ENCODE results near the gene CORIN. TPM values are rescaled to one million over a fixed set of nuclear protein-coding genes. Genes with fewer than 3 reads are reported as not detected.

The CORIN gene
- total and polyA plus RNA-seq, 2 donors (not counting 1 experiment from before 2014, with no cell fraction given), result 0.25 TPM; not detected in 1

DNA sequence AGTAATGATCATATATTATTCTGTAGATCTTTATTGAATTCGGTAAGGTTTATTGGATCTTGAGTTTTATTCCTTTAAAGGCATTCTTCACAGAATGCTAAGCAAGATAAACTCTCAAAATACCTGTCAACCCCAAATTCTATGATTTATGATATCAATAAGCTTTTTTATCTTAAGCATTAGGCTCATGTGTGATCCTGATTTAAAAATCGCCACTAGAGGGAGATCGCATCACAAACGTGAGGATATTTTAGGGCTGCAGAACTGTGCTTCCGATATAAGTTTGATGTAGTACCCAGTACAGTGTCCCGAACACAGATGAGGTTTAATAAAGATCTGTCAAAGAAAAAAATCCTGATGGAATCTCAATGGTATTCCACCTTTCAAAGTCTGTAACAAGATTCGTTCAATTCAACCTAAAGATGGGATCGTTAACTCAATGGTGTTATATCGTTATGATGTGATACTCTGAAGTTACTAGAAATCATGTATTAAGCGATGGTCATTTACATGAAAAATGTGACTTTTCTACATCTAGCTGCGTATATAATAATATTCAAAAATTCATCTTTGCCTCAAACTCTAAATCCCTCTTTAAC, 169.0 kb downstream of the CORIN start:
- no peak for ATAC-seq (ENCODE audit: low read depth)
- Histone ChIP-seq H3K9ac (ENCODE audit: low read length) (no peak overlapping the region), H2AFZ (ENCODE audit: insufficient read depth, low read depth, low read length, poor library complexity, severe bottlenecking) (no peak overlapping the region), H3K4me1 (ENCODE audit: control insufficient read depth in 2 of 2, insufficient read depth in 2 of 2, low read length in 2 of 2) (no peaks in the 10 kb centered on the region), H3K27ac (ENCODE audit: low read length in 2 of 2) (no peak overlapping the region), H4K20me1 (ENCODE audit: control insufficient read depth, insufficient read depth, low read length, poor library complexity, severe bottlenecking) (no peaks in the 10 kb centered on the region), H3K9me3 (ENCODE audit: control extremely low read depth in 1 of 3, control insufficient read depth in 2 of 3, insufficient read depth in 1 of 3, low read length in 2 of 3) (no peaks in the 10 kb centered on the region), H3K27me3 (replicated peaks in 1 of 4; ENCODE audit: control extremely low read depth in 1 of 4, control insufficient read depth in 3 of 4, insufficient read depth in 4 of 4, low read length in 3 of 4) (peaks cover 0 to 3% (median 0%) of the 10 kb centered on the region in 4 experiments), H3K36me3 (replicated peaks in 1 of 2; ENCODE audit: control extremely low read depth in 1 of 2, control insufficient read depth in 1 of 2, extremely low read depth in 1 of 2, insufficient read depth in 2 of 2, low read length in 1 of 2) (no peaks in the 10 kb centered on the region), H3K4me3 (ENCODE audit: control extremely low read depth in 1 of 5, extremely low read depth in 1 of 5, insufficient read depth in 1 of 5, low read depth in 2 of 5, low read length in 4 of 5) (no peak overlapping the region), H3K4me2 (replicated peaks; ENCODE audit: low read depth, low read length, poor library complexity, severe bottlenecking) (no peak overlapping the region), H3K79me2 (ENCODE audit: control insufficient read depth, insufficient read depth, low read length) (no peaks in the 10 kb centered on the region)
- 4% methylated on average over 5 of the region's 11 CpGs for WGBS (ENCODE audit: insufficient coverage)
- CTCF ChIA-PET, result interaction anchor here (0.7 to 4.4 kb wide), 16 partner anchors 9 to 421 kb away, joined by 3 to 48 read pairs (median 4); no protein-coding TSS in a partner anchor
- TF ChIP-seq EZH2 (IDR thresholded peaks at IDR 0.05; ENCODE audit: borderline replicate concordance, insufficient read depth, low read depth, low read length, poor library complexity, severe bottlenecking), result no peak
- TF ChIP-seq, protein P1, sequence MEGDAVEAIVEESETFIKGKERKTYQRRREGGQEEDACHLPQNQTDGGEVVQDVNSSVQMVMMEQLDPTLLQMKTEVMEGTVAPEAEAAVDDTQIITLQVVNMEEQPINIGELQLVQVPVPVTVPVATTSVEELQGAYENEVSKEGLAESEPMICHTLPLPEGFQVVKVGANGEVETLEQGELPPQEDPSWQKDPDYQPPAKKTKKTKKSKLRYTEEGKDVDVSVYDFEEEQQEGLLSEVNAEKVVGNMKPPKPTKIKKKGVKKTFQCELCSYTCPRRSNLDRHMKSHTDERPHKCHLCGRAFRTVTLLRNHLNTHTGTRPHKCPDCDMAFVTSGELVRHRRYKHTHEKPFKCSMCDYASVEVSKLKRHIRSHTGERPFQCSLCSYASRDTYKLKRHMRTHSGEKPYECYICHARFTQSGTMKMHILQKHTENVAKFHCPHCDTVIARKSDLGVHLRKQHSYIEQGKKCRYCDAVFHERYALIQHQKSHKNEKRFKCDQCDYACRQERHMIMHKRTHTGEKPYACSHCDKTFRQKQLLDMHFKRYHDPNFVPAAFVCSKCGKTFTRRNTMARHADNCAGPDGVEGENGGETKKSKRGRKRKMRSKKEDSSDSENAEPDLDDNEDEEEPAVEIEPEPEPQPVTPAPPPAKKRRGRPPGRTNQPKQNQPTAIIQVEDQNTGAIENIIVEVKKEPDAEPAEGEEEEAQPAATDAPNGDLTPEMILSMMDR (IDR thresholded peaks at IDR 0.05), result peak; percentile 81
- DNase-seq, result peak; percentile 54
- Mint-ChIP-seq H3K9me3 (ENCODE audit: insufficient read depth) (no peaks in the 10 kb centered on the region), H3K4me3 (no peak overlapping the region), H3K27me3 (peaks cover 32% of the 10 kb centered on the region), H3K27ac (no peak overlapping the region), H3K4me1 (peaks cover 2% of the 10 kb centered on the region)
- intact Hi-C loops (cut with micrococcal nuclease), result loop anchor here (1.0 to 5.0 kb wide), 3 partner anchors 168 to 418 kb away; partner anchors contain the start of gene CORIN
- POLR2A ChIA-PET, result no interaction called here

- H3K27me3 Mint-ChIP-seq, result peaks cover 28% of the 10 kb centered on the region
- H3K4me2 ChIP-seq (replicated peaks; ENCODE audit: low read depth, low read length, poor library complexity, severe bottlenecking), result no peak overlapping the region
- no peaks in the 10 kb centered on the region for H3K9me3 Mint-ChIP-seq (ENCODE audit: insufficient read depth)
- POLR2A ChIA-PET, result no interaction called here
- no peaks in the 10 kb centered on the region for H4K20me1 ChIP-seq (ENCODE audit: control insufficient read depth, insufficient read depth, low read length, poor library complexity, severe bottlenecking)
- 100% methylated on average over 1 of the region's 2 CpGs for whole genome bisulfite sequencing (ENCODE audit: insufficient coverage)
- no peak overlapping the region for H2AFZ ChIP-seq (ENCODE audit: insufficient read depth, low read depth, low read length, poor library complexity, severe bottlenecking)
- H3K4me3 Mint-ChIP-seq, result no peak overlapping the region
- ATAC-seq (ENCODE audit: low read depth) (no peak), DNase-seq (no peak)
- H3K36me3 ChIP-seq (replicated peaks in 1 of 2; ENCODE audit: control extremely low read depth in 1 of 2, control insufficient read depth in 1 of 2, extremely low read depth in 1 of 2, insufficient read depth in 2 of 2, low read length in 1 of 2), result no peaks in the 10 kb centered on the region
- no peaks in the 10 kb centered on the region for H3K79me2 ChIP-seq (ENCODE audit: control insufficient read depth, insufficient read depth, low read length)
- H3K27ac Mint-ChIP-seq, result no peak overlapping the region
- intact Hi-C loops (cut with micrococcal nuclease), result loop anchor here (5.0 kb wide), 1 partner anchor 169 kb away; the partner anchor contains the start of gene CORIN
- H3K4me3 ChIP-seq (ENCODE audit: control extremely low read depth in 1 of 5, extremely low read depth in 1 of 5, insufficient read depth in 1 of 5, low read depth in 2 of 5, low read length in 4 of 5), result no peak overlapping the region
- no peaks in the 10 kb centered on the region for H3K4me1 ChIP-seq (ENCODE audit: control insufficient read depth in 2 of 2, insufficient read depth in 2 of 2, low read length in 2 of 2)
- H3K9ac ChIP-seq (ENCODE audit: low read length), result no peak overlapping the region
- H3K27ac ChIP-seq (ENCODE audit: low read length in 2 of 2), result no peak overlapping the region
- H3K9me3 ChIP-seq (ENCODE audit: control extremely low read depth in 1 of 3, control insufficient read depth in 2 of 3, insufficient read depth in 1 of 3, low read length in 2 of 3), result no peaks in the 10 kb centered on the region
- H3K27me3 ChIP-seq (replicated peaks in 1 of 4; ENCODE audit: control extremely low read depth in 1 of 4, control insufficient read depth in 3 of 4, insufficient read depth in 4 of 4, low read length in 3 of 4), result peaks cover 0 to 3% (median 0%) of the 10 kb centered on the region in 4 experiments
- H3K4me1 Mint-ChIP-seq, result peaks cover 2% of the 10 kb centered on the region
- TF ChIP-seq EZH2 (IDR thresholded peaks at IDR 0.05; ENCODE audit: borderline replicate concordance, insufficient read depth, low read depth, low read length, poor library complexity, severe bottlenecking), result no peak
- TF ChIP-seq, protein P1 (IDR thresholded peaks at IDR 0.05), result no peak
- CTCF ChIA-PET, result interaction anchor here (0.8 to 4.4 kb wide), 14 partner anchors 8 to 421 kb away, joined by 3 to 48 read pairs (median 4); no protein-coding TSS in a partner anchor
Measured at GRCh38 chr4:47668256-47668655, 169.6 kb downstream of the CORIN start.

Measured in B cell (primary cell).